Stimulated activated CD4-positive, alpha-beta T cell treated with anti-CD3 and anti-CD28 coated beads, TNF-alpha, amount 100 ng/mL, for 48 hours (primary cell): ENCODE data around the gene FBXL15.
"Not testable (repeated sequence)": the region's sequence is repeated elsewhere in the genome, so short reads cannot be mapped to it uniquely, and the experiment has no call there.

Experiments
- DNase-seq, 3 donors: peaks; one replicate each; pipeline ENCODE4 v3.0.0-alpha.2; 2020; ENCODE audit warnings: low read depth in 3 of 3

FBXL15 gene

GRCh38 chr10:102429468-102429867, 8.8 kb downstream of the FBXL15 start:
- DNase-seq = no peak

GRCh38 chr10:102431452-102432124, 11.0 kb downstream of the FBXL15 start:
- DNase-seq = no peak

GRCh38 chr10:102432162-102432950, 11.7 kb downstream of the FBXL15 start, which contains the start of gene CUEDC2:
CUEDC2 (minus strand) TSS chr10:102432574; CDS start chr10:102425188, 7,386 bp downstream.
- DNase-seq = peak; percentile 95 to 96 (median 96)

- DNase-seq = no peak
Observed at GRCh38 chr10:102433619-102434046, 13.0 kb downstream of the FBXL15 start.

GRCh38 chr10:102434394-102435132, 13.9 kb downstream of the FBXL15 start:
- no peak for DNase-seq

- DNase-seq = no peak
Observed at GRCh38 chr10:102435133-102435497, 14.5 kb downstream of the FBXL15 start.

- DNase-seq = no peak
Observed at GRCh38 chr10:102435529-102436233, 15.0 kb downstream of the FBXL15 start.

- DNase-seq = no peak
Observed at GRCh38 chr10:102436312-102436711, 15.7 kb downstream of the FBXL15 start.

- DNase-seq = no peak
Observed at GRCh38 chr10:102437515-102437914, 16.9 kb downstream of the FBXL15 start.

- DNase-seq = no peak
Observed at GRCh38 chr10:102438374-102438773, 17.7 kb downstream of the FBXL15 start.

GRCh38 chr10:102444851-102445250, 24.2 kb downstream of the FBXL15 start:
- DNase-seq = no peak

GRCh38 chr10:102449321-102450123, 28.9 kb downstream of the FBXL15 start:
- DNase-seq = peak; percentile 62 to 83 (median 80)

- no peak for DNase-seq
Observed at GRCh38 chr10:102450124-102450373, 29.4 kb downstream of the FBXL15 start.

- peak; percentile 61 to 74 (median 67) for DNase-seq
Observed at GRCh38 chr10:102450374-102451104, 29.9 kb downstream of the FBXL15 start.

- no peak for DNase-seq
Observed at GRCh38 chr10:102451105-102451969, 30.7 kb downstream of the FBXL15 start, which contains the start of gene C10orf95. C10orf95 (minus strand) TSS chr10:102451543; CDS start chr10:102451093, 450 bp downstream.

- peak; percentile 60 to 70 (median 65) for DNase-seq
Observed at GRCh38 chr10:102452672-102453340, 32.2 kb downstream of the FBXL15 start.

- DNase-seq = no peak
Observed at GRCh38 chr10:102453502-102453901, 32.9 kb downstream of the FBXL15 start.

GRCh38 chr10:102454662-102455487, 34.2 kb downstream of the FBXL15 start:
- not testable (repeated sequence) for DNase-seq
